ELR (cell line): ENCODE results near the gene GAK.
A peak's percentile ranks its signal among the peaks of the same experiment; 100 is the strongest.

Source experiments
- DNase-seq: peaks from one replicate; pipeline ENCODE4 v3.0.0-alpha.2; 2015; ENCODE audit warnings: low read depth

GAK gene

GRCh38 chr4:849478-850175 is 82.5 kb downstream of the GAK start:
- DNase-seq: no peak

GRCh38 chr4:848803-849477 is 83.2 kb downstream of the GAK start:
- DNase-seq: no peak

GRCh38 chr4:848307-848691 is 83.8 kb downstream of the GAK start:
- no peak for DNase-seq

GRCh38 chr4:845836-846251 is 86.3 kb downstream of the GAK start:
- DNase-seq: no peak

- DNase-seq: peak; percentile 15
Observed at GRCh38 chr4:845233-845835, 86.8 kb downstream of the GAK start.

- DNase-seq: no peak
Observed at GRCh38 chr4:844752-845232, 87.3 kb downstream of the GAK start.

- no peak for DNase-seq
Observed at GRCh38 chr4:839675-840443, 92.3 kb downstream of the GAK start.

- no peak for DNase-seq
Observed at GRCh38 chr4:837772-838171, 94.3 kb downstream of the GAK start.

- no peak for DNase-seq
Observed at GRCh38 chr4:836750-837301, 95.3 kb downstream of the GAK start.

GRCh38 chr4:836003-836511 is 96.1 kb downstream of the GAK start:
- DNase-seq: no peak

- no peak for DNase-seq
Observed at GRCh38 chr4:835148-836002, 96.7 kb downstream of the GAK start.

GRCh38 chr4:834368-835147 is 97.6 kb downstream of the GAK start:
- no peak for DNase-seq

- no peak for DNase-seq
Observed at GRCh38 chr4:833731-834367, 98.3 kb downstream of the GAK start.

GRCh38 chr4:833156-833555 is 99.0 kb downstream of the GAK start:
- DNase-seq: no peak

- no peak for DNase-seq
Observed at GRCh38 chr4:832536-832935, 99.6 kb downstream of the GAK start.

GRCh38 chr4:832108-832507 is 100.0 kb downstream of the GAK start:
- DNase-seq: no peak

GRCh38 chr4:831483-831805 is 100.7 kb downstream of the GAK start:
- no peak for DNase-seq

- DNase-seq: no peak
Observed at GRCh38 chr4:830601-831482, 101.3 kb downstream of the GAK start.
